Neural progenitor cell (in vitro differentiated cells): ENCODE measurements around the gene STRN. TPM values are rescaled to one million over a fixed set of nuclear protein-coding genes. Genes with fewer than 3 reads are reported as not detected.

Experiments
- DNase-seq: peaks from one replicate; pipeline ENCODE4 v3.0.0-alpha.2; 2016; ENCODE audit warnings: low spot score
- H2AFZ ChIP-seq: fragments of 200-600 bp; sonication (generic); replicated peaks from 2 replicates; pipeline ENCODE4 v1.6.1; 2016; ENCODE audit warnings: antibody characterized with exemption
- H3F3A ChIP-seq: fragments of 200-600 bp; sonication (generic); 2 replicates; pipeline ENCODE4 v1.6.1; 2016; ENCODE audit warnings: antibody characterized with exemption, low read depth
- H3K27ac ChIP-seq: fragments of 200-600 bp; sonication (generic); 2 replicates; pipeline ENCODE4 v1.5.1; 2016; ENCODE audit warnings: mild to moderate bottlenecking
- H3K27me3 ChIP-seq: fragments of 200-600 bp; sonication (generic); 2 replicates; pipeline ENCODE4 v1.6.1; 2016; ENCODE audit warnings: mild to moderate bottlenecking, moderate library complexity
- H3K36me3 ChIP-seq: fragments of 200-600 bp; sonication (generic); 2 replicates; pipeline ENCODE4 v1.5.1; 2016
- H3K4me1 ChIP-seq: fragments of 200-600 bp; sonication (generic); 2 replicates; pipeline ENCODE4 v1.6.1; 2016; ENCODE audit warnings: mixed run types
- H3K4me2 ChIP-seq: fragments of 200-600 bp; sonication (generic); 2 replicates; pipeline ENCODE4 v1.6.1; 2016
- H3K4me3 ChIP-seq: fragments of 200-600 bp; sonication (generic); 2 replicates; pipeline ENCODE4 v1.5.1; 2016
- H3K79me2 ChIP-seq: fragments of 200-600 bp; sonication (generic); 2 replicates; pipeline ENCODE4 v1.6.1; 2016; ENCODE audit warnings: low read depth
- H3K9ac ChIP-seq: fragments of 200-600 bp; sonication (generic); 2 replicates; pipeline ENCODE4 v1.6.1; 2016
- H3K9me3 ChIP-seq: fragments of 200-600 bp; sonication (generic); 2 replicates; pipeline ENCODE4 v1.5.1; 2016; ENCODE audit warnings: low read depth
- H4K20me1 ChIP-seq: fragments of 200-600 bp; sonication (generic); 2 replicates; pipeline ENCODE4 v1.6.1; 2016; ENCODE audit warnings: low read depth
- H3K27ac Mint-ChIP-seq: 3 replicates; pipeline ENCODE4 v1.8.0; 2021; ENCODE audit warnings: mixed read lengths
- H3K27me3 Mint-ChIP-seq: 2 replicates; pipeline ENCODE4 v1.8.0; 2022; ENCODE audit warnings: low read depth, mild to moderate bottlenecking, inconsistent platforms, moderate library complexity, mixed read lengths; ENCODE audit not compliant: insufficient read depth
- H3K36me3 Mint-ChIP-seq: 3 replicates; pipeline ENCODE4 v1.8.0; 2021; ENCODE audit warnings: mixed read lengths
- H3K4me1 Mint-ChIP-seq: 3 replicates; pipeline ENCODE4 v1.8.0; 2021; ENCODE audit warnings: mixed read lengths
- H3K4me3 Mint-ChIP-seq: 3 replicates; pipeline ENCODE4 v1.8.0; 2021; ENCODE audit warnings: mild to moderate bottlenecking, moderate library complexity, mixed read lengths
- H3K9me3 Mint-ChIP-seq: 3 replicates; pipeline ENCODE4 v1.8.0; 2020; ENCODE audit warnings: mixed read lengths
- CTCF ChIP-seq: fragments of 200-600 bp; sonication (generic); IDR thresholded peaks from 2 replicates; pipeline ENCODE4 v1.5.1; 2017; ENCODE audit warnings: antibody characterized with exemption, mild to moderate bottlenecking
- EZH2 ChIP-seq: fragments of 200-600 bp; sonication (generic); IDR thresholded peaks from 2 replicates; pipeline ENCODE4 v1.6.1; 2017; ENCODE audit warnings: antibody characterized with exemption, mild to moderate bottlenecking, moderate library complexity
- EZH2phosphoT487 ChIP-seq: fragments of 200-600 bp; sonication (generic); IDR thresholded peaks from 2 replicates; pipeline ENCODE4 v1.6.1; 2017; ENCODE audit warnings: antibody characterized with exemption
- total RNA-seq: library from RNA; depleted of rRNA; stranded (reverse); fragments of >200 nt; gene quantifications from 2 replicates; pipeline ENCODE4 v1.2.3, GENCODE V29; 2015; ENCODE audit warnings: low replicate concordance

The STRN gene
- total RNA-seq, 1 donor from 2014 or later = 20.9 TPM

- Histone ChIP-seq H3K4me2 (no peak overlapping the region), H3F3A (peaks cover 11% of the 10 kb centered on the region), H3K36me3 (no peaks in the 10 kb centered on the region), H2AFZ (no peak overlapping the region), H4K20me1 (peaks cover 23% of the 10 kb centered on the region), H3K9ac (no peak overlapping the region), H3K27ac (no peak overlapping the region), H3K4me3 (no peak overlapping the region), H3K9me3 (no peaks in the 10 kb centered on the region), H3K27me3 (peaks cover 13% of the 10 kb centered on the region), H3K4me1 (peaks cover 26% of the 10 kb centered on the region), H3K79me2 (peaks cover 65% of the 10 kb centered on the region)
- H3K4me3 Mint-ChIP-seq = no peak overlapping the region
- DNase-seq = no peak
- H3K27me3 Mint-ChIP-seq = peaks cover 7% of the 10 kb centered on the region
- H3K9me3 Mint-ChIP-seq = no peaks in the 10 kb centered on the region
- no peaks in the 10 kb centered on the region for H3K36me3 Mint-ChIP-seq
- TF ChIP-seq EZH2phosphoT487 (no peak), EZH2 (no peak), CTCF (no peak)
- H3K4me1 Mint-ChIP-seq = peaks cover 38% of the 10 kb centered on the region
- H3K27ac Mint-ChIP-seq = no peak overlapping the region
Observed at GRCh38 chr2:36963734-36964133, 2.6 kb downstream of the STRN start.

- H3K36me3 Mint-ChIP-seq = peaks cover 4% of the 10 kb centered on the region
- Histone ChIP-seq H3K4me2 (no peak overlapping the region), H3K36me3 (no peaks in the 10 kb centered on the region), H3K9me3 (no peaks in the 10 kb centered on the region), H2AFZ (no peak overlapping the region), H3K27me3 (peaks cover 13% of the 10 kb centered on the region), H3K4me3 (no peak overlapping the region), H3K4me1 (peaks cover 26% of the 10 kb centered on the region), H3K9ac (no peak overlapping the region), H3K27ac (no peak overlapping the region), H3F3A (peaks cover 11% of the 10 kb centered on the region), H3K79me2 (peaks cover 72% of the 10 kb centered on the region), H4K20me1 (peaks cover 23% of the 10 kb centered on the region)
- TF ChIP-seq CTCF = no peak
- no peak for TF ChIP-seq EZH2phosphoT487
- TF ChIP-seq EZH2 = no peak
- peaks cover 7% of the 10 kb centered on the region for H3K27me3 Mint-ChIP-seq
- no peak for DNase-seq
- H3K27ac Mint-ChIP-seq = no peak overlapping the region
- H3K9me3 Mint-ChIP-seq = no peaks in the 10 kb centered on the region
- H3K4me3 Mint-ChIP-seq = no peak overlapping the region
- peaks cover 34% of the 10 kb centered on the region for H3K4me1 Mint-ChIP-seq
Observed at GRCh38 chr2:36963106-36963505, 3.2 kb downstream of the STRN start.

GRCh38 chr2:36960773-36961172 is 5.6 kb downstream of the STRN start:
- H3K27ac ChIP-seq = no peak overlapping the region
- no peak overlapping the region for H3K4me3 ChIP-seq
- DNase-seq = no peak
- Mint-ChIP-seq H3K4me3 (no peak overlapping the region), H3K9me3 (no peaks in the 10 kb centered on the region), H3K27me3 (peaks cover 4% of the 10 kb centered on the region), H3K27ac (no peak overlapping the region), H3K36me3 (peaks cover 5% of the 10 kb centered on the region), H3K4me1 (peaks cover 22% of the 10 kb centered on the region)
- peaks cover 26% of the 10 kb centered on the region for H4K20me1 ChIP-seq
- no peak for TF ChIP-seq EZH2
- no peak for TF ChIP-seq EZH2phosphoT487
- TF ChIP-seq CTCF = no peak
- H3F3A ChIP-seq = peaks cover 9% of the 10 kb centered on the region
- H3K27me3 ChIP-seq = no peaks in the 10 kb centered on the region
- no peak overlapping the region for H3K4me2 ChIP-seq
- no peak overlapping the region for H2AFZ ChIP-seq
- H3K79me2 ChIP-seq = peaks cover 94% of the 10 kb centered on the region
- H3K36me3 ChIP-seq = no peaks in the 10 kb centered on the region
- H3K9me3 ChIP-seq = no peaks in the 10 kb centered on the region
- H3K4me1 ChIP-seq = peaks cover 16% of the 10 kb centered on the region
- no peak overlapping the region for H3K9ac ChIP-seq
